Vagina (tissue), 2 donors: Measurements from ENCODE around the gene DVL2. TPM values are rescaled to one million over a fixed set of nuclear protein-coding genes. Genes with fewer than 3 reads are reported as not detected.

Experiments used
- DNase-seq, 2 donors: peaks; one replicate each; pipeline ENCODE4 v3.0.0-alpha.2; 2017; ENCODE audit errors: extremely low spot score in 2 of 2
- H3K27ac ChIP-seq: fragments of 200-600 bp; sonication (generic); one replicate; pipeline ENCODE4 v1.5.1; 2019
- H3K27me3 ChIP-seq: fragments of 200-600 bp; sonication (generic); one replicate; pipeline ENCODE4 v1.5.1; 2019
- H3K36me3 ChIP-seq, 2 donors: fragments of 200-600 bp; sonication (generic); one replicate each; pipeline ENCODE4 v1.5.1; 2017 to 2019
- H3K4me1 ChIP-seq: fragments of 200-600 bp; sonication (generic); one replicate; pipeline ENCODE4 v1.5.1; 2019
- H3K4me3 ChIP-seq, 2 donors: fragments of 200-600 bp; sonication (generic); 1 replicate in 1 of 2; 2 replicates in 1 of 2; pipeline ENCODE4 v1.5.1; 2016 to 2019
- H3K9me3 ChIP-seq: fragments of 200-600 bp; sonication (generic); one replicate; pipeline ENCODE4 v1.5.1; 2019
- CTCF ChIP-seq, 3 experiments: fragments of 450-650 bp in 2 of 3; fragments of 200-600 bp in 1 of 3; sonication (generic) in 1 of 3; IDR thresholded peaks; one replicate each; pipeline ENCODE4 v1.5.1; 2017 to 2019; ENCODE audit warnings: antibody characterized with exemption in 3 of 3, mild to moderate bottlenecking in 2 of 3, moderate library complexity in 2 of 3
- POLR2A ChIP-seq, 2 donors: fragments of 450-650 bp; IDR thresholded peaks; one replicate each; pipeline ENCODE4 v1.6.1; 2017; ENCODE audit warnings: antibody characterized with exemption in 2 of 2, mild to moderate bottlenecking in 2 of 2, moderate library complexity in 2 of 2
- POLR2AphosphoS5 ChIP-seq, 2 donors: sonication (generic); formaldehyde crosslinking; IDR thresholded peaks; one replicate each; pipeline ENCODE4 v1.9.0; 2017; ENCODE audit warnings: antibody characterized with exemption in 2 of 2, mild to moderate bottlenecking in 2 of 2, low read depth in 1 of 2; ENCODE audit not compliant: insufficient read depth in 1 of 2
- intact Hi-C: fragments of 100-400 bp; cut with DNase I; formaldehyde crosslinking; loops from one replicate; pipeline ENCODE4 v1.15.1; 2023
- total RNA-seq: library from RNA; depleted of rRNA; stranded (reverse); fragments of >200 nt; gene quantifications from one replicate; pipeline ENCODE4 v1.2.3, GENCODE V29; 2016

The DVL2 gene
- total RNA-seq, 1 donor from 2014 or later, result 53.0 TPM

- peaks cover 55% of the 10 kb centered on the region for H3K4me1 ChIP-seq
- H3K36me3 ChIP-seq, result no peaks in the 10 kb centered on the region
- intact Hi-C loops, result no loop called here
- H3K27me3 ChIP-seq, result no peaks in the 10 kb centered on the region
- no peak overlapping the region for H3K4me3 ChIP-seq
- H3K9me3 ChIP-seq, result no peaks in the 10 kb centered on the region
- TF ChIP-seq POLR2A (IDR thresholded peaks at IDR 0.05), result no peak
- no peak for TF ChIP-seq POLR2AphosphoS5 (IDR thresholded peaks at IDR 0.05; ENCODE audit: insufficient read depth in 1 of 2, low read depth in 1 of 2)
- no peak for TF ChIP-seq CTCF (IDR thresholded peaks at IDR 0.05)
- DNase-seq, result no peak
- H3K27ac ChIP-seq, result peak overlapping the region; percentile 57
Measured at GRCh38 chr17:7208754-7209460, 25.4 kb downstream of the DVL2 start.

- peak overlapping the region; percentile 57 for H3K27ac ChIP-seq
- intact Hi-C loops, result no loop called here
- no peaks in the 10 kb centered on the region for H3K9me3 ChIP-seq
- H3K4me3 ChIP-seq, result peak overlapping the region in 1 of 2 donors; percentile 21
- no peak for DNase-seq
- H3K27me3 ChIP-seq, result no peaks in the 10 kb centered on the region
- TF ChIP-seq POLR2A (IDR thresholded peaks at IDR 0.05), result no peak
- peaks cover 0 to 7% of the 10 kb centered on the region in 2 donors for H3K36me3 ChIP-seq
- peaks cover 52% of the 10 kb centered on the region for H3K4me1 ChIP-seq
Measured at GRCh38 chr17:7208027-7208571, 26.2 kb downstream of the DVL2 start.

GRCh38 chr17:7207120-7208001 lies 27.0 kb downstream of the DVL2 start:
- no peaks in the 10 kb centered on the region for H3K9me3 ChIP-seq
- intact Hi-C loops, result no loop called here
- H3K4me1 ChIP-seq, result peaks cover 52% of the 10 kb centered on the region
- H3K4me3 ChIP-seq, result peak overlapping the region in 1 of 2 donors; percentile 21
- H3K27ac ChIP-seq, result peak overlapping the region; percentile 57
- DNase-seq, result no peak
- TF ChIP-seq POLR2AphosphoS5 (IDR thresholded peaks at IDR 0.05; ENCODE audit: insufficient read depth in 1 of 2, low read depth in 1 of 2) (no peak), CTCF (IDR thresholded peaks at IDR 0.05) (no peak), POLR2A (IDR thresholded peaks at IDR 0.05) (no peak)
- H3K36me3 ChIP-seq, result peaks cover 0 to 14% of the 10 kb centered on the region in 2 donors
- H3K27me3 ChIP-seq, result no peaks in the 10 kb centered on the region

- Histone ChIP-seq H3K36me3 (peaks cover 0 to 19% of the 10 kb centered on the region in 2 donors), H3K4me1 (peaks cover 39% of the 10 kb centered on the region), H3K27me3 (no peaks in the 10 kb centered on the region), H3K4me3 (peak overlapping the region; percentile 43 to 55), H3K27ac (peak overlapping the region; percentile 65), H3K9me3 (no peaks in the 10 kb centered on the region)
- DNase-seq, result no peak
- no peak for TF ChIP-seq POLR2A (IDR thresholded peaks at IDR 0.05)
- no peak for TF ChIP-seq POLR2AphosphoS5 (IDR thresholded peaks at IDR 0.05; ENCODE audit: insufficient read depth in 1 of 2, low read depth in 1 of 2)
- no peak for TF ChIP-seq CTCF (IDR thresholded peaks at IDR 0.05)
- intact Hi-C loops, result no loop called here
Measured at GRCh38 chr17:7205561-7205960, 28.8 kb downstream of the DVL2 start.

- Histone ChIP-seq H3K9me3 (no peaks in the 10 kb centered on the region), H3K36me3 (peaks cover 0 to 19% of the 10 kb centered on the region in 2 donors), H3K27me3 (no peaks in the 10 kb centered on the region), H3K27ac (peak overlapping the region; percentile 65), H3K4me1 (peaks cover 39% of the 10 kb centered on the region), H3K4me3 (peak overlapping the region; percentile 43 to 55)
- no peak for DNase-seq
- intact Hi-C loops, result no loop called here
- TF ChIP-seq POLR2AphosphoS5 (IDR thresholded peaks at IDR 0.05; ENCODE audit: insufficient read depth in 1 of 2, low read depth in 1 of 2) (peak in 1 of 2 donors; percentile 82), CTCF (IDR thresholded peaks at IDR 0.05) (no peak), POLR2A (IDR thresholded peaks at IDR 0.05) (peak in 1 of 2 donors; percentile 37)
Measured at GRCh38 chr17:7204828-7205461, 29.4 kb downstream of the DVL2 start.
